GM23248 (cell line): Measurements from ENCODE around the gene CEP78. TPM values are rescaled to one million over a fixed set of nuclear protein-coding genes. Genes with fewer than 3 reads are reported as not detected.

Source experiments
- DNase-seq: peaks from one replicate; pipeline ENCODE4 v3.0.0-alpha.2; 2015
- H2AFZ ChIP-seq: fragments of 200-600 bp; sonication (generic); 2 replicates; pipeline ENCODE4 v1.6.1; 2016; ENCODE audit warnings: antibody characterized with exemption
- H3F3A ChIP-seq: fragments of 200-600 bp; sonication (generic); 2 replicates; pipeline ENCODE4 v1.6.1; 2016; ENCODE audit warnings: mild to moderate bottlenecking, antibody characterized with exemption, mixed run types; ENCODE audit not compliant: insufficient read depth
- H3K27ac ChIP-seq: fragments of 200-600 bp; sonication (generic); 2 replicates; pipeline ENCODE4 v1.5.1; 2016; ENCODE audit warnings: mild to moderate bottlenecking
- H3K27me3 ChIP-seq: fragments of 200-600 bp; sonication (generic); replicated peaks from 2 replicates; pipeline ENCODE4 v1.6.1; 2016; ENCODE audit warnings: mild to moderate bottlenecking; ENCODE audit not compliant: insufficient read depth
- H3K36me3 ChIP-seq: fragments of 200-600 bp; sonication (generic); 2 replicates; pipeline ENCODE4 v1.6.1; 2016; ENCODE audit warnings: low read depth, mild to moderate bottlenecking
- H3K4me1 ChIP-seq: fragments of 200-600 bp; sonication (generic); 2 replicates; pipeline ENCODE4 v1.6.1; 2016; ENCODE audit warnings: mild to moderate bottlenecking; ENCODE audit not compliant: insufficient read depth
- H3K4me2 ChIP-seq: fragments of 200-600 bp; sonication (generic); one replicate; pipeline ENCODE4 v1.6.1; 2016; ENCODE audit warnings: mild to moderate bottlenecking; ENCODE audit not compliant: unreplicated experiment
- H3K4me3 ChIP-seq: fragments of 200-600 bp; sonication (generic); 2 replicates; pipeline ENCODE4 v1.5.1; 2016; ENCODE audit warnings: mild to moderate bottlenecking
- H3K79me2 ChIP-seq: fragments of 200-600 bp; sonication (generic); 2 replicates; pipeline ENCODE4 v1.6.1; 2016; ENCODE audit warnings: mild to moderate bottlenecking; ENCODE audit not compliant: insufficient read depth
- H3K9ac ChIP-seq: fragments of 200-600 bp; sonication (generic); 2 replicates; pipeline ENCODE4 v1.6.1; 2016; ENCODE audit warnings: mild to moderate bottlenecking
- H3K9me2 ChIP-seq: fragments of 200-600 bp; sonication (generic); 2 replicates; pipeline ENCODE4 v1.6.1; 2016; ENCODE audit warnings: mixed run types, mild to moderate bottlenecking, moderate library complexity; ENCODE audit not compliant: insufficient read depth
- H3K9me3 ChIP-seq: fragments of 200-600 bp; sonication (generic); one replicate; pipeline ENCODE4 v1.6.1; 2017; ENCODE audit warnings: low read depth
- H4K20me1 ChIP-seq: fragments of 200-600 bp; sonication (generic); 2 replicates; pipeline ENCODE4 v1.6.0; 2016; ENCODE audit not compliant: insufficient read depth
- EZH2 ChIP-seq: fragments of 200-600 bp; sonication (generic); IDR thresholded peaks from 2 replicates; pipeline ENCODE4 v1.6.1; 2018; ENCODE audit warnings: antibody characterized with exemption, mild to moderate bottlenecking; ENCODE audit not compliant: insufficient read depth, poor library complexity, severe bottlenecking
- EZH2phosphoT487 ChIP-seq: fragments of 200-600 bp; sonication (generic); IDR thresholded peaks from 2 replicates; pipeline ENCODE4 v1.6.1; 2018; ENCODE audit warnings: antibody characterized with exemption, moderate library complexity, mild to moderate bottlenecking, low read depth; ENCODE audit not compliant: insufficient read depth
- WGBS, 2 experiments: methylation state at CpG; one replicate each; pipeline ENCODE4 v1.1.6; 2015 to 2017; ENCODE audit warnings: low lambda C conversion rate in 2 of 2, low coverage in 1 of 2; ENCODE audit errors: missing lambda C conversion rate in 2 of 2; 5-methylcytosine and 5-hydroxymethylcytosine counted together
- in situ Hi-C: fragments of 300-500 bp; cut with MboI; formaldehyde crosslinking; loops from 2 replicates; pipeline ENCODE4 v1.15.0; 2020
- polyA plus RNA-seq: library from polyadenylated mRNA; unstranded; fragments of >200 nt; fragmentation: Nextera tagmentation; extraction: Ambion mirVana; gene quantifications from 2 replicates; pipeline ENCODE4 v1.2.1, GENCODE V29; 2016
- total RNA-seq: library from RNA; depleted of rRNA; stranded (reverse); fragments of >200 nt; shearing (Covaris generic); gene quantifications from 2 replicates; pipeline ENCODE4 v1.2.3, GENCODE V29; 2014

Gene CEP78
- total and polyA plus RNA-seq, 2 experiments from 2014 or later = 9.1 to 13.8 TPM

DNA sequence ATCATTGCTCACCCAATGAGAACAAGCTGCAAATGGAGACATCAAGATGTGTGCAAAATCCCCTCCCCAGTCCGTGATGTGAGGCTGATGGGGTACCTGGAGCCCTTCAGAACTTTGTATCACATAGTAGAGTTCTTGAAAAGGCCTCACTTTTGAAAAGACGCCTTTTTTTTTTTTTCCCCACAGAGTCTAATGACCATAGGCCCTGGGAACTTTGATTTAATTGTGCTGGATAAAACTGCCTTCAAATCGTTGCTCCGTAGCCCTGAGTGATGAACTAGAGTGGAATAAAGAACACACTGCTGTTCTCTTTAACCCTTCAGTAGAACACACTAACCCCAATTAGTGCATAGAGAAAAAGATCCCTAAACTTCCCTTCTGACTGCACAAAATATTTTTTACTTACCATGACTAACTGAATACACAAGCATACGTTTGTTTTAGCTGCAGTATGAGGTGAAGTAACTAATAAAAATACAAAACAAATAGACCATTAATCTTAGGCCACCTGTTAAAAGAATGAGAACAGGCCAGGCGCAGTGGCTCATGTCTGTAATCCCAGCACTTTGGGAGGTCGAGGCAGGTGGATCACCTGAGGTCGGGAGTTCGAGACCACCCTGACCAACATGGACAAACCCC, 76.1 kb downstream of the CEP78 start:
- 71 to 77% methylated on average over 9 of the region's 9 CpGs for WGBS, 2 experiments
- in situ Hi-C loops = no loop called here

DNA sequence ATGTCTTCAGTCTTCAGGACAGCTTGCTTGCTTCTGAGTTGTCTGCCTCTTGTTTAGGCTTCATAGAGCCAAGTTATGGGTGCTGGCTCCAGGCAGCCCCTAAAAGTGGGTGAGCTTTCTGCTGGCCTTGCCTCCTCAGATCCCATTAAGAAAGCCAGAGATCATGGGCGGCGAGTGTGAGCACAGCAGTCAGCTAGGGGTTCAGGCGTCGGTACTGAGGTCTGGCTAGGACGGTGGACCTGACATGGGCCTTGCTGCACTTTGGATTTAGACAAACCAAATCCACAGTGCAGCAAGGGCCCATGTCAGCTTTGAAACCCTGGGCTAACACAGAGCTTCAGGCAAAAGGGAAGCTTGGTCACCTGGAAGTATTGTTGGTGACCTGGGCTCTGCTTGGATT, 78.7 kb downstream of the CEP78 start:
- H3K27ac ChIP-seq = no peak overlapping the region

More for the DNA sequence above, 76.1 kb downstream of the CEP78 start:
- Histone ChIP-seq H3K4me2 (no peak overlapping the region), H3K9me3 (no peaks in the 10 kb centered on the region), H3K27me3 (no peaks in the 10 kb centered on the region), H3F3A (no peaks in the 10 kb centered on the region), H4K20me1 (no peaks in the 10 kb centered on the region), H3K9ac (no peak overlapping the region), H3K9me2 (no peaks in the 10 kb centered on the region), H3K4me1 (0 out of 2 replicates have a peak, but pooled peaks cover 6% of the 10 kb centered on the region), H3K27ac (no peak overlapping the region), H3K4me3 (no peak overlapping the region), H2AFZ (no peak overlapping the region), H3K36me3 (peaks cover 43% of the 10 kb centered on the region), H3K79me2 (peaks cover 12% of the 10 kb centered on the region; the same call in 1 of the 2 replicates)
- TF ChIP-seq EZH2phosphoT487 (no peak), EZH2 (no peak)
- DNase-seq = no peak

DNA sequence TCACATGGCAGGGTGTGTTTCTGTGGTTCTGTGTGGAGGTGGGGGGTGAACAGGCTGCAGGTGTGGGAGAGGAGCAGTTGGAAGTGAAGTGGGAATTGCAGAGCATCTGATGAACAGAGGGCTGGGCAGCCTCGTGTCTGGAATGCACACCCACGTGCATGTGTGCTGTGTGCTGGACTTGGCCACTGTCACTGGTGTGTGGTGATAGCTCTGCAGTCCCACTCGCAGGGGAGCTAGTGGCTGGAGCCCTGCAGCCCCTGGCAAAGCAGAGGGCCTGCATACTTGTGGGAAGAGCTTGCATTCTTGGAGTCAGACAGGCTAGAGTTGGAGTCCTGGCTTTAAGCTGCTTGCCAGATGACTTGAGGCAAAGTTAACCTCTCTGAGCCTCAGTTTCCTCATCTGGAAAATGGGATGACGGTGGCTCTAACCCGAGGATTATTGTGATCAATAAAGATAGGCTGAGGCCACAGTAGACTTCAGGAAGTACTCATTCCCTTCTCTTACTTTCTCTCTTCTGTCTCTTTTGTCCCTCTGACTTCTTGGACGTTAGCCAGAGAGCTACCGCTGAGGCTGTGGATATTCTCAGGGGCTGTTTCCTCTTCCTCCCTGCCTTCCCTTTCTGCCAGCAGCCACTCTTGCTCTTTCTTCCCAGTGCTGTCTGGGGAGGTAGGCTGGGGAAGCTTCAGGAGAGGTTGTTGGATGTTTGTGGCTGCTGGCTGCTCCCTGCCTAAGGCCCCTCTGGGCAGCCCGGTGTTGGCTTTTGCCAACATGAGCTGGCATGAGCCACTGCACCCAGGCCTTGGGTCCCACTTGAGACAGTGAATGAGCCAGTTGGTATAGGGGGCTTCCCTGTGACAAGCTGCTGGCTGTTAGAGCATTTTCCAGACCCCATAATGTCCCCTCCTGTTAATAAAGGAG, 79.3 kb downstream of the CEP78 start:
- Histone ChIP-seq H3K4me2 (no peak overlapping the region), H3K27me3 (no peaks in the 10 kb centered on the region), H3K9ac (no peak overlapping the region), H3K36me3 (peaks cover 51% of the 10 kb centered on the region), H3K9me3 (no peaks in the 10 kb centered on the region), H3K27ac (no peak overlapping the region), H3K4me3 (no peak overlapping the region), H3K4me1 (0 out of 2 replicates have a peak, but pooled peaks cover 6% of the 10 kb centered on the region), H2AFZ (no peak overlapping the region), H4K20me1 (no peaks in the 10 kb centered on the region), H3K9me2 (no peaks in the 10 kb centered on the region), H3K79me2 (peaks cover 7% of the 10 kb centered on the region; the same call in 1 of the 2 replicates), H3F3A (no peaks in the 10 kb centered on the region; the same call in 1 of the 2 replicates)
- TF ChIP-seq EZH2 = no peak
- no peak for TF ChIP-seq EZH2phosphoT487
- in situ Hi-C loops = no loop called here
- peak; percentile 49 for DNase-seq
- 51 to 53% methylated on average over 8 of the region's 8 CpGs for WGBS, 2 experiments

More for the DNA sequence above, 78.7 kb downstream of the CEP78 start:
- no peaks in the 10 kb centered on the region for H3K9me2 ChIP-seq
- no peak overlapping the region for H3K9ac ChIP-seq
- no peaks in the 10 kb centered on the region for H4K20me1 ChIP-seq
- 89 to 90% methylated on average over 5 of the region's 5 CpGs for WGBS, 2 experiments
- H2AFZ ChIP-seq = no peak overlapping the region
- no peak for DNase-seq
- H3K4me2 ChIP-seq = no peak overlapping the region
- H3K4me3 ChIP-seq = no peak overlapping the region
- no peaks in the 10 kb centered on the region for H3K9me3 ChIP-seq
- H3K36me3 ChIP-seq = peaks cover 51% of the 10 kb centered on the region
- no peaks in the 10 kb centered on the region; the same call in 1 of the 2 replicates for H3F3A ChIP-seq
- no peaks in the 10 kb centered on the region for H3K27me3 ChIP-seq
- H3K79me2 ChIP-seq = peaks cover 7% of the 10 kb centered on the region; the same call in 1 of the 2 replicates
- TF ChIP-seq EZH2 (no peak), EZH2phosphoT487 (no peak)
- H3K4me1 ChIP-seq = 0 out of 2 replicates have a peak, but pooled peaks cover 6% of the 10 kb centered on the region
- in situ Hi-C loops = no loop called here

DNA sequence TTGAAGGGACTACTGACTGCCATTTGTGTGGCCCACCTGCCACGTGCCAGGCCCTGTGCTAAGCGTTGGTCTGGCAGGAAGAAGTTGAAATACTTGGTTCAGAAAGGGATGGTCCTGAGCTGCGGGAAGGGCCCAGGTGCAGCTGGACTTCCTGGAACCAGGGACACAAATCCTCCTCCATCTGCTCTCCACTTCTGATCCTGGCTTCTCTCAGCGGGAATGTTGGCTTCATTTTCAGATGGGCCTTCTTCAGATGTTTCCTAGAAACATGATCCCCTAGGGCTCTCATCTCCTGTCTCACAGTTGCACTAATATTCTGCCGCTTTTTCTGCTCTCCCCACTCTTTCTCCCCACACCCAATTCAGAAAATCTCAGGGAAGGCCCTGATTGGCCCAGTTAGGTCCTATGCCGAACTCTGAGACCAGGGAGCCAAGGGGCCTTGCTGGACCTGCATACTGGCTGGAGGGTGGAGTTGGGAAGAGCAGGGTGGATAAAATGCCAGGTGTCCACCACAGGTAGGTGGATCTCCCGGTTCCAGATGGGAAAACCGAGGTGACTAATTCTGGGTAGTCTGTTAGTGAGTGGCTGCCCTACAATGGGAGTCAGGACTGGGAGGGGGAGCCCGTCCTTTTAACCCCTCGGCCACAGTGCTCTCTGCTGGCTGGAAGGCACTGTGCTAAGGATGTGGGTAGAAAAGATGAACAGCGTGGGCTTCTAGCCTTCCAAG, 80.5 kb downstream of the CEP78 start:
- Histone ChIP-seq H4K20me1 (0 out of 2 replicates have a peak, but pooled peaks cover under 1% of the 10 kb centered on the region), H3K9me3 (no peaks in the 10 kb centered on the region), H3K4me3 (no peak overlapping the region), H3K9me2 (no peaks in the 10 kb centered on the region), H3K27ac (no peak overlapping the region), H3K36me3 (peaks cover 54% of the 10 kb centered on the region), H3K4me1 (0 out of 2 replicates have a peak, but pooled peaks cover 6% of the 10 kb centered on the region), H3K27me3 (no peaks in the 10 kb centered on the region), H3K79me2 (peaks cover 7% of the 10 kb centered on the region; the same call in 1 of the 2 replicates), H3K4me2 (no peak overlapping the region), H3F3A (no peaks in the 10 kb centered on the region; the same call in 1 of the 2 replicates), H2AFZ (no peak overlapping the region), H3K9ac (no peak overlapping the region)
- WGBS, 2 experiments = 85 to 87% methylated on average over 11 of the region's 11 CpGs
- no peak for DNase-seq
- in situ Hi-C loops = no loop called here
- TF ChIP-seq EZH2 (no peak), EZH2phosphoT487 (no peak)
